K562 (cell line): ENCODE measurements around the gene FAXC. TPM values are rescaled to one million over a fixed set of nuclear protein-coding genes. Genes with fewer than 3 reads are reported as not detected.

Experiments
- ATAC-seq: fragments of 200-7000 bp; cut with Tn5 transposase; 3 replicates; pipeline ENCODE4 v1.9.1; 2020; ENCODE audit warnings: moderate library complexity
- BruUV-seq: library from RNA; stranded (reverse); fragments of 400-500 nt; replicated peaks from 2 replicates; lab custom pipeline; 2021; lab: Mats Ljungman, UMichigan
- CTCF ChIA-PET: fragments of 300-600 bp; formaldehyde crosslinking; extraction: SDS; loops from one replicate; lab custom pipeline; 2021; ENCODE audit warnings: low intra/inter-chr PET ratio; lab: Yijun Ruan, JAX
- POLR2A ChIA-PET: fragments of 300-600, 350-650 bp; sonication (Branson Sonifier 250); formaldehyde crosslinking; extraction: SDS; loops from one replicate; lab custom pipeline; 2021; ENCODE audit warnings: antibody characterized with exemption, inconsistent platforms; lab: Yijun Ruan, JAX
- DNase-seq, 4 experiments: peaks; one replicate each; pipeline versions ENCODE4 v3.0.0 to v3.0.0-alpha.2; 2011 to 2018; ENCODE audit warnings: low spot score in 3 of 4, mixed read lengths in 3 of 4; ENCODE audit errors: extremely low read depth in 1 of 4
- FAIRE-seq: peaks from 2 replicates; lab custom pipeline; 2011; peaks lifted over from hg19 to GRCh38; lab: Jason Lieb, UNC
- H2AFZ ChIP-seq: 2 replicates; pipeline ENCODE4 v1.6.0; 2011; ENCODE audit warnings: low read depth, low read length, control low read depth, inconsistent platforms
- H3K27ac ChIP-seq: fragments of 200-600 bp; 3 replicates; pipeline ENCODE4 v1.8.0; 2011; ENCODE audit warnings: low read depth, mild to moderate bottlenecking, control low read depth, inconsistent platforms, low read length, moderate library complexity, mixed read lengths; ENCODE audit errors: extremely low read depth
- H3K27me3 ChIP-seq, 2 experiments: fragments of 300-600 bp in 1 of 2; 2 replicates in 1 of 2; 3 replicates in 1 of 2; pipeline versions ENCODE4 v1.6.0 to v1.8.0; 2011; ENCODE audit warnings: inconsistent platforms in 2 of 2, low read length in 2 of 2, mild to moderate bottlenecking in 1 of 2, mixed read lengths in 1 of 2, moderate library complexity in 1 of 2; ENCODE audit not compliant: control insufficient read depth in 2 of 2, insufficient read depth in 2 of 2
- H3K36me3 ChIP-seq: fragments of 300-600 bp; 3 replicates; pipeline ENCODE4 v1.8.0; 2011; ENCODE audit warnings: mild to moderate bottlenecking, low read length, inconsistent platforms; ENCODE audit not compliant: control insufficient read depth, insufficient read depth
- H3K4me1 ChIP-seq, 2 experiments: fragments of 200-600 bp in 1 of 2; replicated peaks in 1 of 2; 2 replicates in 1 of 2; 3 replicates in 1 of 2; pipeline versions ENCODE4 v1.5.1 to v1.8.0; 2011; ENCODE audit warnings: inconsistent platforms in 2 of 2, low read length in 2 of 2, mild to moderate bottlenecking in 1 of 2, mixed read lengths in 1 of 2, moderate library complexity in 1 of 2; ENCODE audit not compliant: control insufficient read depth in 2 of 2, insufficient read depth in 2 of 2
- H3K4me2 ChIP-seq: 2 replicates; pipeline ENCODE4 v1.6.1; 2011; ENCODE audit warnings: low read length, control low read depth, inconsistent platforms, mixed read lengths; ENCODE audit not compliant: insufficient read depth
- H3K4me3 ChIP-seq: fragments of 200-600 bp; sonication (generic), shearing (Covaris generic); 2 replicates; pipeline ENCODE4 v1.5.1; 2016; ENCODE audit warnings: control low read depth, inconsistent platforms
- H3K79me2 ChIP-seq: fragments of 200-600 bp; 3 replicates; pipeline ENCODE4 v1.8.0; 2011; ENCODE audit warnings: low read length, inconsistent platforms; ENCODE audit not compliant: control insufficient read depth, insufficient read depth
- H3K9ac ChIP-seq, 2 experiments: 2 replicates each; pipeline versions ENCODE4 v1.6.0 to v1.6.1; 2011; ENCODE audit warnings: low read depth in 2 of 2, low read length in 2 of 2, control low read depth in 1 of 2, inconsistent platforms in 1 of 2, mild to moderate bottlenecking in 1 of 2, mixed read lengths in 1 of 2; ENCODE audit not compliant: insufficient read depth in 1 of 2
- H3K9me1 ChIP-seq: one replicate; pipeline ENCODE4 v1.6.0; 2011; ENCODE audit warnings: inconsistent platforms, mild to moderate bottlenecking, low read length, moderate library complexity; ENCODE audit not compliant: control insufficient read depth, insufficient read depth
- H3K9me3 ChIP-seq: replicated peaks from 2 replicates; pipeline ENCODE4 v1.5.1; 2011; ENCODE audit warnings: low read depth, low read length, inconsistent platforms; ENCODE audit not compliant: control insufficient read depth, insufficient read depth
- H4K20me1 ChIP-seq: replicated peaks from 2 replicates; pipeline ENCODE4 v1.6.1; 2011; ENCODE audit warnings: low read length, inconsistent platforms, mixed read lengths; ENCODE audit not compliant: control insufficient read depth, insufficient read depth
- JUN ChIP-seq, 2 experiments: sonication (generic) in 1 of 2; formaldehyde crosslinking in 1 of 2; IDR thresholded peaks; 2 replicates each; pipeline versions ENCODE4 v1.6.1 to v1.8.0; 2012 to 2022; ENCODE audit warnings: borderline replicate concordance in 2 of 2, mild to moderate bottlenecking in 2 of 2, improper control_type of control experiment in 1 of 2, low read depth in 1 of 2, low read length in 1 of 2, missing genetic modification reagents in 1 of 2
- NUFIP1 ChIP-seq: fragments of 450-650 bp; IDR thresholded peaks from 2 replicates; pipeline ENCODE4 v1.6.1; 2018; ENCODE audit not compliant: partially characterized antibody
- TEAD2 ChIP-seq: fragments of 450-650 bp; IDR thresholded peaks from 2 replicates; pipeline ENCODE4 v1.6.1; 2016; ENCODE audit warnings: missing genetic modification characterization, control low read depth, missing compliant biosample characterization
- ZNF316 ChIP-seq: fragments of 450-650 bp; IDR thresholded peaks from 2 replicates; pipeline ENCODE4 v1.6.1; 2016
- in situ Hi-C: fragments of 300-500 bp; cut with MboI; formaldehyde crosslinking; loops from 4 replicates; pipeline ENCODE4 v1.15.0; 2018; ENCODE audit warnings: inconsistent platforms, mixed read lengths
- intact Hi-C: fragments of 100-400 bp; cut with micrococcal nuclease; formaldehyde crosslinking; loops from 2 replicates; pipeline ENCODE4 v1.14.2; 2022
- polyA plus RNA-seq, 8 experiments: library from polyadenylated mRNA; depleted of rRNA in 4 of 8; stranded (reverse) in 5 of 8; unstranded in 3 of 8; fragments of >200 nt; fragmentation: Nextera tagmentation in 2 of 8; fragmentation: Illumina TruSeq in 1 of 8; extraction: Ambion mirVana in 2 of 8; extraction: Trizol in 1 of 8; gene quantifications; 2 replicates each; pipeline versions ENCODE4 v1.2.1 to v1.2.3, GENCODE V29; 2011 to 2014; ENCODE audit warnings: inconsistent platforms in 1 of 8, missing spikeins in 1 of 8
- total RNA-seq, 7 experiments: library from RNA; depleted of rRNA in 6 of 7; stranded (reverse); fragments of >200 nt in 6 of 7; fragmentation: Illumina TruSeq in 2 of 7; extraction: Trizol in 2 of 7; gene quantifications; 2 replicates each; pipeline versions ENCODE4 v1.2.1 to v1.2.3, GENCODE V29; 2011 to 2021; ENCODE audit warnings: low replicate concordance in 1 of 7
- TF ChIP-seq, protein P1 (sequence below): fragments of 250-450 bp; sonication (Bioruptor Pico); IDR thresholded peaks from 2 replicates; pipeline ENCODE4 v1.4.0; 2020

FAXC gene
- total and polyA plus RNA-seq, 9 of the 15 experiments (the other 6 are each of a cell fraction or from before 2014, with no cell fraction given): 0.06 to 0.40 (median 0.13) TPM; not detected in 5

DNA sequence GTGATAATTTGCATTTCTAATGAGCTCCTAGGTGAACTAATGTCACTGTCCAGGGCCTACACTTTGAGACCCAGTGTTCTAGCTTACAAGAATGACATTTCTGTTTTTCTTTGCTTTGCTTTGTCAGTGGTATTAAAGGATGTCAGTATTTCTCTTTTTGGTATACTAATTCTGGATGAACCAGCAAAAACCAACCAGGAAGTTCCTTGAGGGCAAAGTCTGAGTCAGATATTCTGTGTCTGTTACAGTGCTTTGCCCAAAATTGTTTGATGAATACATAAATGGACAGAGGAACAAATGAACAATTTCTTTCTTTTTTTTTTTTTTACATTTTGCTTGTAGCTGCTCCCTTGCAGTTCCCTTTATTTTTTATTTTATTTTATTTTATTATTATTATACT is 29.2 kb upstream of the FAXC start:
- in situ Hi-C loops: no loop called here
- Histone ChIP-seq H2AFZ (no peak overlapping the region), H3K4me2 (no peak overlapping the region), H3K79me2 (no peaks in the 10 kb centered on the region), H4K20me1 (no peaks in the 10 kb centered on the region), H3K9ac (no peak overlapping the region), H3K27me3 (no peaks in the 10 kb centered on the region), H3K27ac (no peak overlapping the region), H3K9me3 (no peaks in the 10 kb centered on the region), H3K4me3 (no peak overlapping the region), H3K9me1 (no peaks in the 10 kb centered on the region), H3K4me1 (no peaks in the 10 kb centered on the region), H3K36me3 (no peaks in the 10 kb centered on the region)
- no peak for TF ChIP-seq NUFIP1
- 0 out of 2 replicates have a peak, but pooled peaks have one; percentile 6 for TF ChIP-seq ZNF316
- TF ChIP-seq, protein P1, sequence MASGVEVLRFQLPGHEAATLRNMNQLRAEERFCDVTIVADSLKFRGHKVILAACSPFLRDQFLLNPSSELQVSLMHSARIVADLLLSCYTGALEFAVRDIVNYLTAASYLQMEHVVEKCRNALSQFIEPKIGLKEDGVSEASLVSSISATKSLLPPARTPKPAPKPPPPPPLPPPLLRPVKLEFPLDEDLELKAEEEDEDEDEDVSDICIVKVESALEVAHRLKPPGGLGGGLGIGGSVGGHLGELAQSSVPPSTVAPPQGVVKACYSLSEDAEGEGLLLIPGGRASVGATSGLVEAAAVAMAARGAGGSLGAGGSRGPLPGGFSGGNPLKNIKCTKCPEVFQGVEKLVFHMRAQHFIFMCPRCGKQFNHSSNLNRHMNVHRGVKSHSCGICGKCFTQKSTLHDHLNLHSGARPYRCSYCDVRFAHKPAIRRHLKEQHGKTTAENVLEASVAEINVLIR (CRISPR knock-in tag): no peak
- no peak for TF ChIP-seq JUN (IDR thresholded peaks at IDR 0.05; ENCODE audit: borderline replicate concordance, low read depth, low read length)
- TF ChIP-seq JUN (CRISPR knock-in tag; IDR thresholded peaks at IDR 0.05; ENCODE audit: borderline replicate concordance): no peak
- TF ChIP-seq TEAD2 (tag): no peak
- POLR2A ChIA-PET: interaction anchor here (0.9 to 1.6 kb wide), 2 partner anchors 14 to 15 kb away, joined by 4 to 5 read pairs; partner anchors contain the start of gene COQ3
- no peak for ATAC-seq
- intact Hi-C loops: no loop called here
- FAIRE-seq: no peak
- CTCF ChIA-PET: no interaction called here
- BruUV-seq: no TSS peak
- no peak for DNase-seq
